H1 (cell line): ENCODE data around the gene PRKCH.

Source experiments
- ATF3 ChIP-seq: IDR thresholded peaks from 2 replicates; pipeline ENCODE4 v1.6.1; 2011; ENCODE audit warnings: low read depth, mild to moderate bottlenecking, low read length; ENCODE audit not compliant: insufficient read depth
- CEBPB ChIP-seq: IDR thresholded peaks from 2 replicates; pipeline ENCODE4 v1.6.1; 2012; ENCODE audit warnings: low read depth, low read length
- CREB1 ChIP-seq: IDR thresholded peaks from 2 replicates; pipeline ENCODE4 v1.6.1; 2012; ENCODE audit warnings: inconsistent platforms
- CTCF ChIP-seq, 3 experiments: IDR thresholded peaks; 1 replicate in 2 of 3; 2 replicates in 1 of 3; pipeline versions ENCODE4 v1.5.1 to v1.6.1; 2011; ENCODE audit warnings: low read length in 3 of 3, mild to moderate bottlenecking in 3 of 3, inconsistent platforms in 2 of 3, low read depth in 1 of 3, moderate library complexity in 1 of 3; ENCODE audit not compliant: insufficient read depth in 1 of 3; ENCODE audit errors: control extremely low read depth in 1 of 3
- GABPA ChIP-seq: IDR thresholded peaks from 2 replicates; pipeline ENCODE4 v1.6.1; 2011; ENCODE audit warnings: mild to moderate bottlenecking, low read length, moderate library complexity, borderline replicate concordance; ENCODE audit not compliant: insufficient read depth
- POLR2A ChIP-seq, 2 experiments: IDR thresholded peaks; 1 replicate in 1 of 2; 2 replicates in 1 of 2; pipeline ENCODE4 v1.6.1; 2011; ENCODE audit warnings: low read depth in 2 of 2, low read length in 2 of 2, mild to moderate bottlenecking in 2 of 2; ENCODE audit errors: control extremely low read depth in 1 of 2
- RAD21 ChIP-seq, 2 experiments: IDR thresholded peaks in 1 of 2; conservative IDR thresholded peaks in 1 of 2; 2 replicates each; pipeline ENCODE4 v1.6.1; 2011; ENCODE audit warnings: low read depth in 2 of 2, low read length in 2 of 2, improper control_type of control experiment in 1 of 2, inconsistent platforms in 1 of 2, mild to moderate bottlenecking in 1 of 2, moderate library complexity in 1 of 2
- TBP ChIP-seq: IDR thresholded peaks from 2 replicates; pipeline ENCODE4 v1.6.1; 2011; ENCODE audit warnings: low read depth, low read length, improper control_type of control experiment
- TEAD4 ChIP-seq: IDR thresholded peaks from 2 replicates; pipeline ENCODE4 v1.6.1; 2012; ENCODE audit warnings: low read depth, low read length, inconsistent platforms, mixed read lengths
- YY1 ChIP-seq: IDR thresholded peaks from 2 replicates; pipeline ENCODE4 v1.6.1; 2011; ENCODE audit warnings: low read depth, mild to moderate bottlenecking, low read length

GRCh38 chr14:61358554-61359226 lies 37.3 kb downstream of the PRKCH start:
- TF ChIP-seq ATF3 (no peak), RAD21 (IDR thresholded peaks at IDR 0.05 in 1 of 2, conservative IDR thresholded peaks at IDR 0.05 in 1 of 2; ENCODE audit: low read depth in 2 of 2, low read length in 2 of 2) (no peak), CTCF (IDR thresholded peaks at IDR 0.05; ENCODE audit: control extremely low read depth in 1 of 3, insufficient read depth in 1 of 3, low read depth in 1 of 3, low read length in 3 of 3) (no peak), YY1 (no peak), GABPA (no peak), TEAD4 (no peak), POLR2A (IDR thresholded peaks at IDR 0.05; ENCODE audit: control extremely low read depth in 1 of 2, low read depth in 2 of 2, low read length in 2 of 2) (no peak), TBP (no peak), CEBPB (no peak), CREB1 (no peak)
